Activated CD4-positive, CD25-positive, alpha-beta regulatory T cell treated with anti-CD3 and anti-CD28 coated beads, Interleukin-2, amount 50 U/mL, for 24 hours (primary cell): ENCODE results near the gene DBT.
A peak's percentile ranks its signal among the peaks of the same experiment; 100 is the strongest.
"Not testable (repeated sequence)": the region's sequence is repeated elsewhere in the genome, so short reads cannot be mapped to it uniquely, and the experiment has no call there.

ENCODE experiments used
- ATAC-seq, 2 donors: fragments of 150-1000 bp; cut with Tn5 transposase; one replicate each; pipeline ENCODE4 v1.10.0; 2021; ENCODE audit warnings: mild to moderate bottlenecking in 1 of 2, moderate library complexity in 1 of 2

DBT gene

GRCh38 chr1:100249537-100250257 lies at the start of gene DBT:
Gene DBT (minus strand): TSS chr1:100249834. CDS start chr1:100249820, 14 bp downstream.
- peak; percentile 100 for ATAC-seq

GRCh38 chr1:100298512-100298911 lies 48.9 kb upstream of the DBT start:
- no peak for ATAC-seq

GRCh38 chr1:100296997-100297396 lies 47.4 kb upstream of the DBT start:
- not testable (repeated sequence) for ATAC-seq

DNA sequence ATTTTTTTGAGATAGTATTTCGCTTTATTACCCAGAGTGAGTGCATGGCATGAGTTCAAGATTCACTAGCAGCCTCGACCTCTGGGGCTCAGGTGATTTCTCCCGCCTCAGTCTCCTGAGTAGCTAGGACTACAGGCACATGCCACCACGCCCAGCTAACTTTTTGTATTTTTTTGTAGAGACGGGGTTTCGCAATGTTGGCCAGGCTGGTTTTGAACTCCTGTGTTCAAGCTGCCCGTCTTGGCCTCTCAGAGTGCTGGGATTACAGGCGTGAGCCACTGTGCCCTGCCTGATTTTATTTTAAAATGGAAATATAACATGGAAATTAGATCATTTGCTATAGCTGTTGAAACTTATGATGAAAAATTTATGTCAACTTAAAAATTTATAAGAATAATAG lies 46.5 kb upstream of the DBT start:
- ATAC-seq, result no peak

DNA sequence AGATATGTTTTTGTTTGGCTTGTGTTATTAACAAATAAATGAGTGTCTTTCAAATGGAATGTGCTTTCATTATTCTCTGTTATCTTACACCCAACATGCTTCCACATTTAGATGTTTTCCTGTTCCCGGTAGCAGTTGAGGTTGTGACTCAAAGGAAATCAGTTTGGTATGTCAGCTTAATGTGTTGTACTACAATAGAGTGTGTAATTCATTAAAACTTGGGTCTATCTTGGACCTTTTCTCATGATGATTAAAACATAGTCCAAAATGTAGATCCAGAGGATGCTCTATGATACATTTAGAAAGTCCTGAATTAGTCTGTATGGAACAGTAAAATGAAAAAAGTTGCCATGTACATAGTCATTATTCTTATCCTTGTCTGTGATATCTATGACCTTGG lies 43.1 kb upstream of the DBT start:
- no peak for ATAC-seq

DNA sequence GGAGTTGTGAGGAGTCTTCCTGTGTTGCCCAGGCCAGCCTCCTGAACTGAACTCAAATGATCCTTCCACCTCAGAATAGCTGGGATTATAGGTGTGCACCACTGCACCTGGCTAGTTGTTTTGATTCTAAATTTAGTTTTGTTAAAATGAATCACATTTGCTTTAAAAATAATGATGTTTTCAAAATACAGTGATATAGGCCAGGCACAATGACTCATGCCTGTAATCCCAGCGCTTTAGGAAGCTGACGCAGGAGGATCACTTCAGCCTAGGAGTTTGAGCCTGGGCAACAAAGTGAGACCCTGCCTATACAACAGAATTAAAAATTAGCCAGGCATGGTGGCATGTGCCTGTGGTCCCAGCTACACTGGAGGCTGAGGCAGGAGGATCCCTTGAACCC lies 40.7 kb upstream of the DBT start:
- ATAC-seq, result no peak

DNA sequence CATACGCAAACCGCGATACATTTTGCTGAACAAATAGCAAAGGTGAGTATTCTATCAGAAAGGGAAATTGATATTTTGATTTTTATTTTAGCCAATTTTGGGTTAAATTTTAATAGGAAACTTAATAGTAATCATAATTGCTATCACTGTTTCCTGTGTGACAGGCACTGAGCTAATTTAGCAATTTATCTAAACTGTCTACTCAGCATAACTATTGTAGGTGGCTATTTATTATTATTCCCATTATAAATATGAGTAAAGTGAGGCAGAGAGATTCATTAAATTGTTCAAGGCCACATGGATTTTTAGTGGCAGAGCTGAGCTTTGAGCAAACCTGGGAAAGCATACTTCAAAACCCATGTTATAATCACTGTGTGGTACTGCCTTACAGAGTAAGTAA lies 37.5 kb upstream of the DBT start:
- ATAC-seq, result no peak

DNA sequence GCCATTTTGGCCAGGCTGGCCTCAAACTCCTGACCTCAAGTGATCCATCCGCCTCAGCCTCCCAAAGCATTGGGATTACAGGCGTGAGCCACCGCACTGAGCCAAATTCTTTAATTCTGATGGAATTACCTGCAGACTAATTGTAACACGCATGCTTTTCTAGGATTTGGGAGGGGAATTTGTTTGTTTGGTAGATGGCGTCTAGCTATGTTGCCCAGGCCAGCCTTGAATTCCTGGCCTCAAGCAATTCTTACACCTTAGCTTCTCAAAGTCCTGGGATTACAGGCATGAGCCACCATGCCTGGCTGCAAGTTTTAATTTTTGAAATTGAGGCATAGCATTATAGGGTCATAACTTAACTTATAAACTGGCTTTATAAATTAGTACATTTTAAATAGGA lies 35.0 kb upstream of the DBT start:
- no peak for ATAC-seq

DNA sequence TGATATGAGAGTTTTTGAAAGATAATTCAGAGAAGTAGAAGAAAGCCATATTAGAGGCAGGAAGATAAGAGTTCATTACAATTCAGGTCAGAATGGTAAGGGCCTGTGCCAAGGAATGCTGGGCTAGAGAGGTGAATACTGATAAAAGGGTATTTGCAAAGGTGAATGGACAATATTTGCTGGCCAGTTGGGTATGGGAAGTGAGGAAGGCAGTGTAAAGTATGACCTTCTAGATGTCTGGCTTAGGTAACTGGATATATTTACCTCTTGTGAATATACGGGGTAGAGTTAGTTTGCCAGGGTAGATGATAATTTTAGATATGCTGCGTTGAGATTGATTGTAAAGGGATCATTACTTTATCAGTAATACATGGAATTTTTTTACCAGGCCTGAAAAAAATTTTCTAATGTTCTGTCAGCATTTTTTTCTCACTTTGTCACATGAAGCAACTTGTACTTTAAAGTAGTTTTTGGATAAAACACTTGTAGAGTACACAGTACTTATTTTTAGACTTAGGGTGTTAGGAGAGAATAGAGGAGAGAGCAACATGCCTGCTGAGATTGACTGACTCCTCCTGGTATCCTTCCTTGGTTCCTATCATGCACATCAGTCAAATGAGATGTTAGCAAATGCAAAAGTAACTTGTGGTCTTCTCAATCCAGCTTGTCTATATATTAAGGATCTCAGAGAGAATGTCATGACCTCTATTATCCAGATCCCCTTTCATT lies 30.5 kb upstream of the DBT start:
- ATAC-seq, result no peak

DNA sequence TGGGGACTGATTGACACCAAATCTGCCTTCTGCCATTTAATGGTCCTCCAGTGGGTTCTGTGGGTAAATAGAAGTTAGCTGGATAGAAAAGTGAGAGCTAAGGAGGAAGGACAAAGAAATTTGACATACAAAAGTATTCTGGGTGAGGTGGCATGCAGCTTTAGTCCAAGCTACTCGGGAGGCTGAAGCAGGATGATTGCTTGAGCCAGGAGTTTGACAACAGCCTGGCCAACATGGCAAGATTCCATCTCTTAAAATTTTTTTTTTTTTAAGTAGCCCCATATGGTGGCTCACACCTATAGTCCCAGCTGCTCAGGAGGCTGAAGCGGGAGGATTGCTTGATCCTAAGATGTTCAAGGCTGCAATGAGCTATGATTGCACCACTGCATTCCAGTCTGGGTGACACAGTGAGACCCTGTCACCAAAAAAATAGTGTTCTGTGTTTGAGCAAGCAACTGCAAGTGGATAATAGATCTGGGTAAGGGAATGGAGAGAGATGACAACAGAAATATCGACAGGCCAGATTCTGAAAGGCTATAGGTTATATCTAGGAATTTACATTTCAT lies 29.8 kb upstream of the DBT start:
- no peak for ATAC-seq

DNA sequence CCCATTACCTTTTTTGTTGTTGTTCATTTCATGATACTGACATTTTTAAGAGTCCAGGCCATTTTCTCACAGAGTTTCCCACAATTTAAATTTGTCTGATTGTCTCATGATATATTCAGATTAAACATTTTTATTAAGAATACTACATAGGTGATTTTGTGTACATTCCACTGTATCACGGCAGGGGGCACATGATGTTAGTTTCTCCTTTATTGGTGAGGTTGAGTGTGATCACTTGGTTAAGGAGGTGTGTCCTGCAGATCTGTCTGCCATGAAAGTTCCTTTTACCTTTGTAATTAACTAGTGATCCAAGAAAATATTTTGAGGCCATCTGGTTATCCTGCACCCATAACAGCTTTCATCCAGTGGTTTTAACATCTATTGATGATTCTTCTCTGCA lies 28.2 kb upstream of the DBT start:
- no peak for ATAC-seq

GRCh38 chr1:100268202-100268601 lies 18.6 kb upstream of the DBT start:
- ATAC-seq, result no peak

- ATAC-seq, result no peak
These were observed 17.6 kb upstream of the DBT start for GRCh38 chr1:100267284-100267683.

DNA sequence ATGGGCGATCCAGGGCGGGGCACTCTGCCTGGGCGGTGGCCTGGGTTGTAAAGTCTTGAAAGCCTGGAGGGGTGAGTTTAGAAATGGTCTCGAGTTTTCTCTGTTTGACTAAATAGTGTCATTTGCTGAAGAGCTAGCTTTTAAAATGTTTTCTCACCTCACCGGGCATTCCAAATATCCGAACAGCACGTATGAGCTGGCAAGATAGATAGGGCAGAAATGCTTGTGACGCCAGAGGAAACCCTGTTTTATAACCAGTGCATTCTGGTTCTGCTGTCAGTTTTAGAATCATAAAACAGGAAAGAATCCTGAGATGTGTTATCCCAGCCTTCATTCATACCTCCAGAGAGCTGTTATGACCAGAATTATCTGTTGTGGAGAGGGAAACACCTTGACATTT lies 17.1 kb upstream of the DBT start:
- peak in 1 of 2 donors; percentile 14 for ATAC-seq

DNA sequence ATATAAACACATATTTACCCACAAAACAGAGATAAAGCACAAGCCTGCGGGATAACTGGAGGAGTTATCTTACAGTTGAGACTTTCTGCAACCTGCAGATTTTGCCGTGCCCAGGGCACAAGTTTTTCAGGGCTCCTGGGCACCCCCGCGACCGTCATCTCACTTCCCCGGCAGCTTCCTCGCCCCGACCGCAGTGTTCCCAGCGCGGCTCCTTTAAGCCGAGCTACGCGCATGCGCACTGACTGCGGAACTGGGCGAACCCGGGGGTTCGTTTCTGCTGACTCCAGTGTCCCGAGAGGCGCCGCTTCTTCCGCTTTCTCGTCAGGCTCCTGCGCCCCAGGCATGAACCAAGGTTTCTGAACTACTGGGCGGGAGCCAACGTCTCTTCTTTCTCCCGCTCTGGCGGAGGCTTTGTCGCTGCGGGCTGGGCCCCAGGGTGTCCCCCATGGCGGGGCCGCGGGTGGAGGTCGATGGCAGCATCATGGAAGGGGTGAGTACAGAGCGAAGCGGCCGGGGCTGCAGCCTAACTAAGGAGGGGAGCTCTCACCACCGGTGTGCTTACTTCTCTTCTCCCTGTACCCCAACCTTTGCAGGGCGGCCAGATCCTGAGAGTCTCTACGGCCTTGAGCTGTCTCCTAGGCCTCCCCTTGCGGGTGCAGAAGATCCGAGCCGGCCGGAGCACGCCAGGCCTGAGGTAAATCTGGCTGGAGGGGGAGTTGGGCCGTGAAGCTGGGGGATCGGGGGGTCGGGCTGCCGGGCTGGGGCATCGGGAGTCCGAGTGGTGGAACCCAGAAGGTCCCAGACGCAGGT lies 16.5 kb upstream of the DBT start, which contains the start of gene RTCA:
RTCA (plus strand) TSS at position 286 of the 810 bp plus-strand sequence; CDS start at position 446, 160 bp downstream.
- ATAC-seq, result peak; percentile 97

GRCh38 chr1:100265562-100265930 lies 15.9 kb upstream of the DBT start:
- ATAC-seq, result peak; percentile 29 to 50

- ATAC-seq, result not testable (repeated sequence)
These were observed 14.4 kb upstream of the DBT start for GRCh38 chr1:100264081-100264480.

DNA sequence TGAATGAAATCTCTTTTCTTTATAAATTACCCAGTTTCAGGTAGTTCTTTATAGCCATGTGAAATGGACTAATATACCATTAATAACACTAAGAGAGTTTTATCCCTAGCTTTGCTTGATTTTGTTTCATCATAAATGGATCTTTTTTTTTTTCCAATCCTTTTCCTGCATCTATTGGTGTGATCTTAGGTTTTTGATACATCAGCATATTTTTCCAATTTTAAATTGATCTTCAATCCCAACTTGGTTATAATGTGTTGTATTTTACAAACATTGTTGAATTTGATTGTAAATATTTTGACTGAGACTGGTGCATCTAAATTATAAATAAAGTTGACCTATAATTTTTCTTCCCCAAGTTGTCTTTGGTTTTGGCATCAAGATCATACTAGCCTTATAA lies 12.1 kb upstream of the DBT start:
- ATAC-seq, result no peak

GRCh38 chr1:100258427-100258826 lies 8.8 kb upstream of the DBT start:
- not testable (repeated sequence) for ATAC-seq

DNA sequence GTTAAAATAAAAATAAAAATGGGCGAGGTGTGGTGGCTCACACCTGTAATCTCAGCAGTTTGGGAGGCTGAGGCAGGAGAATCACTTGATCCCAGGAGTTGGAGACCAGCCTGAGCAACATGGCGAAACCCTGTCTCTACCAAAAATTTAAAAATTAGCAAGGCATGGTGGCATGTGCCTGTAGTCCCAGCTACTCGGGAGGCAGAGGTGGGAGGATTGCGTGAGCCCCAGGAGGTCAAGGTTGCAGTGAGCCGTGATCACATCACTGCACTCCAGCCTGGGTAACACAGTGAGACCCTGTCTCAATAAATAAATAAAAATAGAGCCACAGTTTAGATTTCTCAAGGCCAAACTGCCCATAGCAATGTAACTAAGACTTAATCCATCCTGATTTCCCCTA lies 6.6 kb upstream of the DBT start:
- not testable (repeated sequence) for ATAC-seq

GRCh38 chr1:100253552-100253951 lies 3.9 kb upstream of the DBT start:
- no peak for ATAC-seq

GRCh38 chr1:100252901-100253300 lies 3.3 kb upstream of the DBT start:
- ATAC-seq, result no peak

DNA sequence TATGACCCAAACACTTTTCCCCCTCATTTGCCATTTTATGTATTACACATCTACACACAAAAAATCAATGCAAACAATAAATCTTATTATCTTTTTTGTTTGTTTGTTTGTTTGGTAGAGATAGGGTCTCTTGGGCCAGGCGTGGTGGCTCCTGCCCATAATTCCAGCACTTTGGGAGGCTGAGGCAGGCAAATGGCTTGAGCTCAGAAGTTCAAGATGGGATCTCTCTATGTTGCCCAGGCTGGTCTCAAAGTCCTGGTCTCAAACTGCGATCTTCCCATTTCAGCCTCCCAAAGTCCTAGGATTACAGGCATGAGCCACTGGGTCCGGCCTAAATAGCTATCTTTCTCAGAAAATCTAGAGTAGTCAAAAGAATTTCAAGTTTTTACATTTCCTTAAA lies 1.2 kb upstream of the DBT start:
- ATAC-seq, result no peak
